SJSA1 (cell line): ENCODE data around the gene PTPRZ1. TPM values are rescaled to one million over a fixed set of nuclear protein-coding genes. Genes with fewer than 3 reads are reported as not detected.

ENCODE experiments used
- DNase-seq, 2 experiments: peaks; one replicate each; pipeline ENCODE4 v3.0.0-alpha.2; 2015 to 2020; ENCODE audit warnings: low spot score in 2 of 2, low read depth in 1 of 2
- H3K27ac ChIP-seq: fragments of 250-450 bp; sonication (Bioruptor Pico); 2 replicates; pipeline ENCODE4 v1.5.1; 2020; ENCODE audit warnings: mild to moderate bottlenecking, moderate library complexity
- H3K27me3 ChIP-seq: fragments of 250-450 bp; sonication (Bioruptor Pico); replicated peaks from 2 replicates; pipeline ENCODE4 v1.5.1; 2020; ENCODE audit warnings: mild to moderate bottlenecking, moderate library complexity
- H3K36me3 ChIP-seq: fragments of 250-450 bp; sonication (Bioruptor Pico); 2 replicates; pipeline ENCODE4 v1.5.1; 2020; ENCODE audit warnings: mild to moderate bottlenecking
- H3K4me1 ChIP-seq: fragments of 250-450 bp; sonication (Bioruptor Pico); replicated peaks from 2 replicates; pipeline ENCODE4 v1.6.1; 2021; ENCODE audit warnings: mild to moderate bottlenecking
- H3K4me3 ChIP-seq: fragments of 250-450 bp; sonication (Bioruptor Pico); 2 replicates; pipeline ENCODE4 v1.5.1; 2020; ENCODE audit warnings: mild to moderate bottlenecking
- H3K9me3 ChIP-seq: fragments of 250-450 bp; sonication (Bioruptor Pico); replicated peaks from 2 replicates; pipeline ENCODE4 v1.5.1; 2020; ENCODE audit warnings: mild to moderate bottlenecking
- total RNA-seq: library from RNA; depleted of rRNA; stranded (reverse); fragments of >200 nt; shearing (Covaris generic); gene quantifications from 2 replicates; pipeline ENCODE4 v1.2.3, GENCODE V29; 2014; rRNA removed

Gene PTPRZ1
- total RNA-seq: 0.22 TPM in 1 of 2 replicates, not detected in the other

GRCh38 chr7:121872831-121873288 lies at the start of gene PTPRZ1:
PTPRZ1 (plus strand) TSS chr7:121873161; CDS start chr7:121873500, 339 bp downstream.
- Histone ChIP-seq H3K4me3 (peak within 1 kb of the TSS; percentile 26), H3K36me3 (no peaks in the 10 kb centered on the region), H3K27me3 (peaks cover 76% of the 10 kb centered on the region), H3K4me1 (peaks cover 10% of the 10 kb centered on the region), H3K9me3 (no peaks in the 10 kb centered on the region), H3K27ac (no peak within 1 kb of the TSS)
- DNase-seq: no peak

GRCh38 chr7:121824276-121824675 lies 48.7 kb upstream of the PTPRZ1 start:
- Histone ChIP-seq H3K27ac (no peak overlapping the region), H3K4me1 (no peaks in the 10 kb centered on the region), H3K4me3 (no peak overlapping the region), H3K27me3 (no peaks in the 10 kb centered on the region; the same call in none of the 2 replicates), H3K36me3 (no peaks in the 10 kb centered on the region), H3K9me3 (no peaks in the 10 kb centered on the region)
- no peak for DNase-seq

- DNase-seq: no peak
- H3K27ac ChIP-seq: no peak overlapping the region
- H3K4me3 ChIP-seq: no peak overlapping the region
- H3K4me1 ChIP-seq: no peaks in the 10 kb centered on the region
- peaks cover 4% of the 10 kb centered on the region; the same call in 1 of the 2 replicates for H3K27me3 ChIP-seq
- no peaks in the 10 kb centered on the region for H3K36me3 ChIP-seq
- no peaks in the 10 kb centered on the region for H3K9me3 ChIP-seq
Observed at GRCh38 chr7:121831351-121831750, 41.6 kb upstream of the PTPRZ1 start.

DNA sequence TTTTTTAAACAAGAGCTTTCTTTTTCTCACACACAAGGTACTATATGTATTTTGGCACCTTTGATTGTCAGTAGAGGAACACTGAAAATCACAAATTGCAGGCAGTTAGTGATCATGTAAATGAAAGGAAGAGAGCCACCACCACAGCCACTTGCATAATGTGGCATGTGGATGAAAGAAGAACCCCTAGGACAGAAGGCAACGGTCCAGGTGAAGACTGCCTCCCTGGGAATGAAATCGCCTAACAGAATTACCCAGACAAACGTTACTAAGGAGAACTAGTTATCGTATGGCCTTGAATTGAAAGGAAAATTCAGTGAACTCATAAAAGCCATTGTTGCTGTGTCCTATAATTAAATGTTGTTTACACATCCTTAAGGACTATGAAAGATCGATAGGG lies 41.2 kb upstream of the PTPRZ1 start:
- H3K9me3 ChIP-seq: no peaks in the 10 kb centered on the region
- no peak overlapping the region for H3K27ac ChIP-seq
- H3K27me3 ChIP-seq: 0 out of 2 replicates have a peak, but pooled peaks cover 4% of the 10 kb centered on the region
- H3K4me1 ChIP-seq: no peaks in the 10 kb centered on the region
- no peaks in the 10 kb centered on the region for H3K36me3 ChIP-seq
- H3K4me3 ChIP-seq: no peak overlapping the region
- DNase-seq: no peak

DNA sequence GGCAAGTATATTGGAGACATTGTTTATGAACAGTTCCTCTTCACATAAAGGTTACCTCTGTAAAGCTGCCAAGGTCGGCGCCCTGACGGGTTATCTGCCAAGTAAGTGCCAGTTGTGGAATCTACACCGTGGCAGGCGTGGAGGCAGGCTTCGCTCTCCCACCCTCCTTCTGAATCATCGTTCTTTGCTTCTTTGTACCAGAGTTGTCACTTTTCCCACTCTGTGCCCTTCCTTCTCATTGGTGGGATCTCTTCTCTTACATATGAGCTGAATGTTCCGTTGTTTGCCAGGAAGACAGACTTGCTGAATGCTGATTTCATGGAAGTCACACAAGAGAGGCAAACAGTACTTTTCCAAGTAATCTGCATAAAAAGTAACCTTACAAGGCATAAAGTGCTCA lies 40.6 kb upstream of the PTPRZ1 start:
- no peak for DNase-seq
- H3K9me3 ChIP-seq: no peaks in the 10 kb centered on the region
- 0 out of 2 replicates have a peak, but pooled peaks cover 4% of the 10 kb centered on the region for H3K27me3 ChIP-seq
- H3K27ac ChIP-seq: no peak overlapping the region
- no peaks in the 10 kb centered on the region for H3K36me3 ChIP-seq
- H3K4me1 ChIP-seq: no peaks in the 10 kb centered on the region
- no peak overlapping the region for H3K4me3 ChIP-seq

GRCh38 chr7:121833991-121834390 lies 39.0 kb upstream of the PTPRZ1 start:
- DNase-seq: no peak
- 0 out of 2 replicates have a peak, but pooled peaks cover 4% of the 10 kb centered on the region for H3K27me3 ChIP-seq
- H3K9me3 ChIP-seq: no peaks in the 10 kb centered on the region
- H3K4me3 ChIP-seq: no peak overlapping the region
- no peak overlapping the region for H3K27ac ChIP-seq
- no peaks in the 10 kb centered on the region for H3K36me3 ChIP-seq
- no peaks in the 10 kb centered on the region for H3K4me1 ChIP-seq

DNA sequence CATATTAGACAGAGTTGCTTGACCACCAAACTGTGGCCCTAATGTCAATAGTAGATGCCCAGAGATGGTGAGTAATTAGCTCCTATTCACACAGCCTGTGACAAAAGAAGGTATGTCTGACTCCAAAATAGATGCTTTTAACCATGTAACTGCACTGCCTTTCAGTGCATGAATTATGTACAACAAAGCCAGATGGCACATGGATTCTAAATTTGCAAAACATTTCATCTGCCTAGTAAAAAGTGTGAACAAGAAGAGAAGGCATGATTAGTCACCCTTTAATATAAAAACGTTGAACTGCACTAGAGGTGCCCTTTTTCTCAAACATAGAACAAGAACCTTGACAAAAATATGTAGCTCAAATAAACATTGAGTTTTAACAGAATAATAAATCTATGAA lies 35.5 kb upstream of the PTPRZ1 start:
- Histone ChIP-seq H3K4me3 (no peak overlapping the region), H3K9me3 (no peaks in the 10 kb centered on the region), H3K27ac (no peak overlapping the region), H3K4me1 (no peaks in the 10 kb centered on the region), H3K27me3 (0 out of 2 replicates have a peak, but pooled peaks cover 4% of the 10 kb centered on the region), H3K36me3 (no peaks in the 10 kb centered on the region)
- DNase-seq: no peak

GRCh38 chr7:121847041-121847440 lies 25.9 kb upstream of the PTPRZ1 start:
- DNase-seq: no peak
- no peaks in the 10 kb centered on the region for H3K9me3 ChIP-seq
- H3K36me3 ChIP-seq: no peaks in the 10 kb centered on the region
- H3K4me1 ChIP-seq: no peaks in the 10 kb centered on the region
- H3K4me3 ChIP-seq: no peak overlapping the region
- no peaks in the 10 kb centered on the region for H3K27me3 ChIP-seq
- no peak overlapping the region for H3K27ac ChIP-seq

DNA sequence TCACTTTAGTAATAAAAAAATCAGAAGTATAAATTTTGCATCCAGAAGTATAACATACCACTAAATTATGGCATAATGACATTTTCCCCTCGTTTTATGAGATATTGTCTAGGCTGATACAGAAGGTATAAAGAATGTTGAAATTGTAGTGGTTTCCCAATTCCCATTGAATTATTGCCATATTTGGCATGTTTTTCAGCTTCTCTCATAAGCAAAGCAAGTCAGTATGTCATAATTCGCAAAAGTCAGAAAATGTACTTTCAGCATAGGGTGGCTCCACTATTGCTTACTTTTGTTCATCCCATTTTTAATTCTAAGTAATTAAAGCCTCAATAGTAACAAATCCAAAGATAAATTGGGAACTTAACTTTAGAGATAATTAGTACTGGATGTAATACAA lies 19.7 kb upstream of the PTPRZ1 start:
- H3K9me3 ChIP-seq: no peaks in the 10 kb centered on the region
- H3K4me1 ChIP-seq: no peaks in the 10 kb centered on the region
- no peak for DNase-seq
- no peak overlapping the region for H3K27ac ChIP-seq
- H3K36me3 ChIP-seq: no peaks in the 10 kb centered on the region
- H3K4me3 ChIP-seq: no peak overlapping the region
- H3K27me3 ChIP-seq: peaks cover 4% of the 10 kb centered on the region; the same call in 1 of the 2 replicates

- no peaks in the 10 kb centered on the region for H3K9me3 ChIP-seq
- no peak overlapping the region for H3K27ac ChIP-seq
- no peak overlapping the region for H3K4me3 ChIP-seq
- no peaks in the 10 kb centered on the region for H3K4me1 ChIP-seq
- peaks cover 24% of the 10 kb centered on the region; the same call in 1 of the 2 replicates for H3K27me3 ChIP-seq
- no peak for DNase-seq
- no peaks in the 10 kb centered on the region for H3K36me3 ChIP-seq
Observed at GRCh38 chr7:121860953-121861352, 12.0 kb upstream of the PTPRZ1 start.

DNA sequence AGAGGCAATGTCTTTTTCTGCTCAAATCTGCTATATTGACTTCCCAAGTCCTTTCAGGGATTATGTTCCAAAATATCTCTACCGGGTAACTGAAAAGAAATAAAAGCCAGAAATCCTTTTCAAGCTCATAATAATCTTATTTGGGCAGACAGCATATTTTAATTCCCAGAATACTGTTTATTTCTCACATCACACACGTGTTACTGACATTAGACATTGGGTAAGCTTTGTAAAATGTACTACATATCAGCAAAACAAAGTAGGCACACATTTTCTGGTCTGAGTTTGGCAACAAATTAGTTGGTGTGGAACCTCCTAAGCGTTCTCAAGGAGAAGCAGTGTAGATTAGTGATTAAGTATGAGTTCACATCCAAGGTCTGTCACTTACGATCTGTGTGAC lies 10.4 kb upstream of the PTPRZ1 start:
- Histone ChIP-seq H3K27ac (no peak overlapping the region), H3K4me3 (no peak overlapping the region), H3K27me3 (peaks cover 20% of the 10 kb centered on the region; the same call in 1 of the 2 replicates), H3K36me3 (no peaks in the 10 kb centered on the region), H3K9me3 (no peaks in the 10 kb centered on the region), H3K4me1 (no peaks in the 10 kb centered on the region)
- no peak for DNase-seq

DNA sequence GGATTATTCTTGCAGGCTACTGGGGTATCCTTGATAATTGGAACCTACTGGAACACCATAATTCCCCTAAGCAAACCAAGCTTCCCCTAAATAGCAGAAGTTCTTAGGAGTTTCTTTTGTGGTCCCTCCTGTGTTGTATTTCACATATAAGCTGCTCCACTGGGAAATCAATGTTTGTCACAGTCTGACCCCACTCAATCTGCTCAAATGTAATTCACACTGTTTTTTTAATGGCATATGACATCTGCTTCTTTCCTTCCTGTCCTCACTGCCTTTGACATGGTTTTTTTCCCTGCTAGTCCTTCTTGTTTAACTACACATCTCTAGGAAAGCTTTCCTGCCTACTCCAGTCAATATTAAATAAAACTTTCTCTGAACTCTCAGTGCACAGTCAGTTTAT lies 1.8 kb upstream of the PTPRZ1 start:
- Histone ChIP-seq H3K4me3 (no peak overlapping the region), H3K36me3 (no peaks in the 10 kb centered on the region), H3K9me3 (no peaks in the 10 kb centered on the region), H3K4me1 (peaks cover 10% of the 10 kb centered on the region), H3K27me3 (peaks cover 61% of the 10 kb centered on the region), H3K27ac (no peak overlapping the region)
- no peak for DNase-seq

DNA sequence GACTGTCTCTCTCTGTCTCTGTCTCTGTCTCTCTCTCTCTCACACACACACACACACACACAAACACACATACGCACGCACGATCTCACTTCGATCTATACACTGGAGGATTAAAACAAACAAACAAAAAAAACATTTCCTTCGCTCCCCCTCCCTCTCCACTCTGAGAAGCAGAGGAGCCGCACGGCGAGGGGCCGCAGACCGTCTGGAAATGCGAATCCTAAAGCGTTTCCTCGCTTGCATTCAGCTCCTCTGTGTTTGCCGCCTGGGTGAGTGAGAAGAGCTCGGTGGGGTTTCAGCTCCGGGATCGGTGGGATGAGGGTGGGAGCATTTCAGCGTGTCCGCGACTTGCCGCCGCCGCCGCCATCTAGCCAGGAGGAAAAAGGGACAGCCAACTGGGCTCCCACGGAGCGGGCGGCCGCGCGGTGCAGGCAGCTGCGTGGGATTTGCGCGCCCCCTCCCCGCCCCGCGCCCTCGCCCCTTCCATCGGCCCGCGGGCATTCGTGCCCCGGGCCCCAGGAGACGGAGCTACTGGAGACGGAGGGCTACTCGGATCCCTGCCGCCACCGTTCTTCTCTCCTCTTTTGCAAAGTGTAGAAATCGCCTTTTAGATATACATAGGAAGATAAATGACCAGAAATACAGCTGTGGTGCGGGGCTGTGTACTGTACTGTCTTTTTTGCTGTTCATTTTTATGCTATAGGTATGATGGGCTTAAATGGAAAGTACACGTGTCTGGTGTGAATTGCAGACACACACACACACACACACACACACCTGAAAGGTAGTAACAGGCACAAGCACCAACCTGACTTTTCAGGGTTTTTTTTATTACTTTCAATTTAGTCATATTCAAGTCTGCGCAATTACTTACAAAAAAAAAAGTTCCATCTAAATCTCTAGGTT lies 581 bp downstream of the PTPRZ1 start:
- peaks cover 83% of the 10 kb centered on the region for H3K27me3 ChIP-seq
- no peaks in the 10 kb centered on the region for H3K36me3 ChIP-seq
- H3K4me3 ChIP-seq: peak overlapping the region; percentile 26
- DNase-seq: peak in 1 of 2 experiments; percentile 20
- no peaks in the 10 kb centered on the region for H3K9me3 ChIP-seq
- no peak overlapping the region for H3K27ac ChIP-seq
- H3K4me1 ChIP-seq: peaks cover 10% of the 10 kb centered on the region

GRCh38 chr7:121874298-121874697 lies 1.3 kb downstream of the PTPRZ1 start:
- H3K27me3 ChIP-seq: peaks cover 80% of the 10 kb centered on the region
- H3K36me3 ChIP-seq: no peaks in the 10 kb centered on the region
- no peak overlapping the region for H3K4me3 ChIP-seq
- H3K9me3 ChIP-seq: no peaks in the 10 kb centered on the region
- H3K4me1 ChIP-seq: peaks cover 10% of the 10 kb centered on the region
- no peak for DNase-seq
- no peak overlapping the region for H3K27ac ChIP-seq
